HFFc6 (cell line): ENCODE results near the gene TUT4. TPM values are rescaled to one million over a fixed set of nuclear protein-coding genes. Genes with fewer than 3 reads are reported as not detected.

Experiments used
- DNase-seq: peaks from one replicate; pipeline ENCODE4 v3.0.0-alpha.2; 2018
- H3K27ac Mint-ChIP-seq: 2 replicates; pipeline ENCODE4 v1.8.0; 2020; ENCODE audit warnings: mild to moderate bottlenecking, mixed read lengths
- H3K27me3 Mint-ChIP-seq: 2 replicates; pipeline ENCODE4 v1.8.0; 2021; ENCODE audit warnings: mild to moderate bottlenecking, moderate library complexity, mixed read lengths; ENCODE audit not compliant: insufficient read depth
- H3K36me3 Mint-ChIP-seq: 2 replicates; pipeline ENCODE4 v1.8.0; 2021; ENCODE audit warnings: low read depth, mixed read lengths
- H3K4me1 Mint-ChIP-seq: 2 replicates; pipeline ENCODE4 v1.8.0; 2020; ENCODE audit warnings: low read depth, mixed read lengths
- H3K4me3 Mint-ChIP-seq: 2 replicates; pipeline ENCODE4 v1.8.0; 2020; ENCODE audit warnings: mild to moderate bottlenecking, moderate library complexity, mixed read lengths
- H3K9me3 Mint-ChIP-seq: 2 replicates; pipeline ENCODE4 v1.8.0; 2020; ENCODE audit warnings: mild to moderate bottlenecking, mixed read lengths
- total RNA-seq, 6 experiments: library from RNA; stranded (reverse); fragmentation: NEBNext Ultra II Directional; extraction: Animal tissue kit (Norgen Biotek cat#: 25700); gene quantifications; 2 replicates in 1 of 6; 3 replicates in 5 of 6; pipeline ENCODE4 v1.2.3, GENCODE V29; 2021
- TF ChIP-seq, protein P1 (sequence below): fragments of 200-600 bp; sonication (generic); IDR thresholded peaks from 2 replicates; pipeline ENCODE4 v1.5.0; 2021; ENCODE audit warnings: antibody characterized with exemption, mild to moderate bottlenecking

The TUT4 gene
- total RNA-seq, 6 experiments from 2014 or later: 24.1 to 32.0 (median 27.2) TPM

- TF ChIP-seq, protein P1, sequence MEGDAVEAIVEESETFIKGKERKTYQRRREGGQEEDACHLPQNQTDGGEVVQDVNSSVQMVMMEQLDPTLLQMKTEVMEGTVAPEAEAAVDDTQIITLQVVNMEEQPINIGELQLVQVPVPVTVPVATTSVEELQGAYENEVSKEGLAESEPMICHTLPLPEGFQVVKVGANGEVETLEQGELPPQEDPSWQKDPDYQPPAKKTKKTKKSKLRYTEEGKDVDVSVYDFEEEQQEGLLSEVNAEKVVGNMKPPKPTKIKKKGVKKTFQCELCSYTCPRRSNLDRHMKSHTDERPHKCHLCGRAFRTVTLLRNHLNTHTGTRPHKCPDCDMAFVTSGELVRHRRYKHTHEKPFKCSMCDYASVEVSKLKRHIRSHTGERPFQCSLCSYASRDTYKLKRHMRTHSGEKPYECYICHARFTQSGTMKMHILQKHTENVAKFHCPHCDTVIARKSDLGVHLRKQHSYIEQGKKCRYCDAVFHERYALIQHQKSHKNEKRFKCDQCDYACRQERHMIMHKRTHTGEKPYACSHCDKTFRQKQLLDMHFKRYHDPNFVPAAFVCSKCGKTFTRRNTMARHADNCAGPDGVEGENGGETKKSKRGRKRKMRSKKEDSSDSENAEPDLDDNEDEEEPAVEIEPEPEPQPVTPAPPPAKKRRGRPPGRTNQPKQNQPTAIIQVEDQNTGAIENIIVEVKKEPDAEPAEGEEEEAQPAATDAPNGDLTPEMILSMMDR: no peak
- Mint-ChIP-seq H3K27ac (no peak overlapping the region), H3K36me3 (peaks cover 5% of the 10 kb centered on the region; the same call in 1 of the 2 replicates), H3K4me1 (peaks cover 11% of the 10 kb centered on the region), H3K9me3 (no peaks in the 10 kb centered on the region), H3K27me3 (no peaks in the 10 kb centered on the region), H3K4me3 (no peak overlapping the region)
- DNase-seq: no peak
Observed at GRCh38 chr1:52511851-52512615, 40.9 kb downstream of the TUT4 start.

DNA sequence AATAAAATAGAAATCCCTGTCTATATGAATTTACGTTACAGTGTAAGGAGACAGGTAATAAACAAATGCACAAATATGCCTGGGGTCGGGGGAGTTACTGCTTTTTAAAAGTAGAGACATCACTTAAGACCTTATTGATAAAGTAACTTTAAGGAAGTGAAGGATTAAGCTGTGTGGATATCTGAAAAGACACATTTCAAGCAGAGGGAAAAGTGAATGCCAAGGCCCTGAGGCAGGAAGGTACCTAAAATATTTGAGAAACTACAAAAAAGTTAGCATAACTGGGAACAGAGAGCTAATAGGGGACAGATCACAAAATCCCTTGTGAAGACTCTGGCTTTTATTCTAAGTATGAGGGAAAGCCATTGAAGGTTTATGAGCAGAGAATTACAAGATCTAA, 41.5 kb downstream of the TUT4 start:
- Mint-ChIP-seq H3K27ac (no peak overlapping the region), H3K36me3 (peaks cover 8% of the 10 kb centered on the region), H3K27me3 (no peaks in the 10 kb centered on the region), H3K9me3 (no peaks in the 10 kb centered on the region), H3K4me1 (peaks cover 6% of the 10 kb centered on the region), H3K4me3 (no peak overlapping the region)
- no peak for DNase-seq
- TF ChIP-seq, protein P1: no peak

GRCh38 chr1:52506920-52507546, 45.9 kb downstream of the TUT4 start:
- TF ChIP-seq, protein P1: no peak
- no peak overlapping the region for H3K27ac Mint-ChIP-seq
- 0 out of 2 replicates have a peak, but pooled peaks cover 4% of the 10 kb centered on the region for H3K4me1 Mint-ChIP-seq
- H3K36me3 Mint-ChIP-seq: peaks cover 14% of the 10 kb centered on the region
- no peak for DNase-seq
- H3K27me3 Mint-ChIP-seq: no peaks in the 10 kb centered on the region; the same call in 1 of the 2 replicates
- H3K9me3 Mint-ChIP-seq: no peaks in the 10 kb centered on the region
- H3K4me3 Mint-ChIP-seq: no peak overlapping the region

- Mint-ChIP-seq H3K9me3 (no peaks in the 10 kb centered on the region), H3K36me3 (peaks cover 14% of the 10 kb centered on the region), H3K4me1 (0 out of 2 replicates have a peak, but pooled peaks cover 4% of the 10 kb centered on the region), H3K4me3 (no peak overlapping the region), H3K27ac (no peak overlapping the region), H3K27me3 (no peaks in the 10 kb centered on the region; the same call in 1 of the 2 replicates)
- no peak for DNase-seq
- TF ChIP-seq, protein P1: no peak
Observed at GRCh38 chr1:52506349-52506748, 46.5 kb downstream of the TUT4 start.

DNA sequence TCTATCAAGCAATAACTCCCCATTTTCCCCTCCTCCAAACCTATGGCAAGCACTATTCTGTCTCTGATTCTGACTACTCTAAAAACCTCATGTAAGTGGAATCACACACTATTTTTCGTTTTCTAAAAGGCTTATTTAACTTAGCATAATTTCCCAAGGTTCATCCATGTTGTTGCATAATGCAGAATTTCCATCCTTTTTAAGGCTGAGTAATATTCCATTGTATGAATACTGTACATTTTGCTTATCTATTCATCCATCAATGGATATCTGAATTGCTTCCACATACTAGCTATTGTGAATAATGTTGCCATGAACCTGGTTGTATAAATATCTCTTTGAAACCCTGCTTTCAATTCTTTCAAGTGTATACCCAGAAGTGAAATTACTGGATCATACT, 48.2 kb downstream of the TUT4 start:
- no peak for DNase-seq
- TF ChIP-seq, protein P1: no peak
- H3K27me3 Mint-ChIP-seq: no peaks in the 10 kb centered on the region; the same call in 1 of the 2 replicates
- H3K9me3 Mint-ChIP-seq: no peaks in the 10 kb centered on the region
- H3K4me3 Mint-ChIP-seq: no peak overlapping the region
- 0 out of 2 replicates have a peak, but pooled peaks cover 4% of the 10 kb centered on the region for H3K4me1 Mint-ChIP-seq
- peaks cover 14% of the 10 kb centered on the region for H3K36me3 Mint-ChIP-seq
- H3K27ac Mint-ChIP-seq: no peak overlapping the region
